22Rv1 (cell line): ENCODE results near the gene TSPAN18.
A peak's percentile ranks its signal among the peaks of the same experiment; 100 is the strongest.

Experiments used
- H3K27ac ChIP-seq: fragments of 450-650 bp; 2 replicates; pipeline ENCODE4 v1.5.1; 2017
- CTCF ChIP-seq: fragments of 450-650 bp; IDR thresholded peaks from 2 replicates; pipeline ENCODE4 v1.5.1; 2017; ENCODE audit warnings: mild to moderate bottlenecking
- ZFX ChIP-seq: fragments of 450-650 bp; IDR thresholded peaks from 2 replicates; pipeline ENCODE4 v1.6.1; 2017; ENCODE audit warnings: antibody characterized with exemption, borderline replicate concordance

TSPAN18 gene

GRCh38 chr11:44906649-44907048 lies 179.9 kb downstream of the TSPAN18 start:
- no peak for TF ChIP-seq CTCF
- H3K27ac ChIP-seq = no peak overlapping the region

- TF ChIP-seq CTCF = no peak
- no peak overlapping the region for H3K27ac ChIP-seq
Observed at GRCh38 chr11:44909557-44909956, 182.8 kb downstream of the TSPAN18 start.

- TF ChIP-seq CTCF (no peak), ZFX (no peak)
- H3K27ac ChIP-seq = no peak overlapping the region
Observed at GRCh38 chr11:44910591-44910990, 183.8 kb downstream of the TSPAN18 start.

GRCh38 chr11:44911029-44911814 lies 184.5 kb downstream of the TSPAN18 start:
- TF ChIP-seq CTCF = peak; percentile 80
- no peak for TF ChIP-seq ZFX
- no peak overlapping the region for H3K27ac ChIP-seq

GRCh38 chr11:44912270-44912987 lies 185.7 kb downstream of the TSPAN18 start:
- no peak for TF ChIP-seq CTCF
- TF ChIP-seq ZFX = no peak

GRCh38 chr11:44913502-44913901 lies 186.7 kb downstream of the TSPAN18 start:
- H3K27ac ChIP-seq = no peak overlapping the region
- TF ChIP-seq ZFX = no peak
- no peak for TF ChIP-seq CTCF

More at GRCh38 chr11:44912270-44912987, 185.7 kb downstream of the TSPAN18 start:
- no peak overlapping the region for H3K27ac ChIP-seq

- no peak overlapping the region for H3K27ac ChIP-seq
- TF ChIP-seq ZFX (no peak), CTCF (no peak)
Observed at GRCh38 chr11:44914105-44914504, 187.3 kb downstream of the TSPAN18 start.
